CD4-positive, alpha-beta T cell treated with Interleukin-21 for 1 hour (primary cell): ENCODE measurements around the gene SPG7.
A peak's percentile ranks its signal among the peaks of the same experiment; 100 is the strongest.

ENCODE experiments used
- DNase-seq: peaks from one replicate; pipeline ENCODE4 v3.0.0-alpha.2; 2020

The SPG7 gene

DNA sequence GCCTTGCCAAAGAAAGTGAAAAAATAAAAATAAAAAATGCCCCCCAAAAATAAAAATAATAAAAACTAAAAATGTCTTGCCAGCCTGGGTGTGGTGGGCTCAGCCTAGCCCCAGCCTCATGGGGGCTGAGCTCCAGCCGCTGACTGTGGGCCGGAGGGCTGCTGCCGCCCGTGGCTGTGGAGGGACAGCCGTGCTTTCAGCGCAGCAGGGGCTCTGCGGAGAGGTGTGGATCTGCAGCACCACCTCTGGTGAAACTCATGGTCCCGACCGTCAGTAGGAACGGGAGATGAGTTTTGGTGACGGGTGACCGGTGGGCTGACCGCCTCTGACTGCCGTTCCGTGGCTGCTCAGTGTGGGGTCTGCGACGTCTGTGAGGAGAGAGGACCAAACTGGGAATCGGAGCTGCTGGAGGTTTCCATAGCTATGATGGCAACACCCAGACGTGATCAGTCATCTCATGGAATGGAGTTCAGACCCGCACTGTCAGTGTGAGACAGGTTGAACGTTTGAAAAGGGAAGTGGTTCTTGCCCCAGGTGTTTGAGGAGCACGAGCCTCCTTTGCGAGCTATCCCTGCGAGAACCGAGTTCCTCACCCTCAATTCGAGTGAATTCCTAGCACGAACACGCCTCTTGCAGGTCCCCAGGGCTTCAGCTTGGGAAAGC, 40.3 kb downstream of the SPG7 start:
- DNase-seq = no peak

DNA sequence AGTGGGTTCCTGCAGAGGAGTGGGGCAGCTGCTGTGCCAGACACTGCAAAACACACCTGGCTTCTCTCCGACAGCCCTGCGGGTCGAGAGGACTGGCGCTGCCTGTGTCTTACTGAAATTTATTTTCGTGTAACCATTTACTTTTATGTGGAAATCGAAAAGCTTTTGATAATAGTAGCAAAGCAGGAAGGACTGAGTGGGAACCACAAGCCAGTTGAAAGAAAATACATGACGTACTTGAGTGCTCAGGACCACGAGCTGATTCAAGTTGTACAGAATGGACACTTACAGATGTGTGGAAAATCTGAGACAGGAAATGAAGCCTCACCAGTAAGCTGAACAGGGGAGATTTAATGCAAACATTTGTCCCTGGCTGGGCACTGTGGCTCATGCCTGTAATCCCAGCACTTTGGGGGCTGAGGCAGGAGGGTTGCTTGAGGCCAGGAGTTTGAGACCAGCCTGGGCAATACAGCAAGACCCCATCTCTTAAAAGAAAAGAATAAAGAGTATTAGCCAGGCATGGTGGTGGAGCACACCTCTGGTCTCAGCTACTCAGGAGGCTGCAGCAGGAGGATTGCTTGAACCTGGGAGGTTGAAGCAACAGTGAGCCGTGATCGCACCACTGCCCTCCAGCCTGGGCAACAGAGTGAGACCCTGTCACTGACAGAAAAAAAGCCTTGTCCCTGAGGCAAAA, 41.0 kb downstream of the SPG7 start:
- peak; percentile 25 for DNase-seq

DNA sequence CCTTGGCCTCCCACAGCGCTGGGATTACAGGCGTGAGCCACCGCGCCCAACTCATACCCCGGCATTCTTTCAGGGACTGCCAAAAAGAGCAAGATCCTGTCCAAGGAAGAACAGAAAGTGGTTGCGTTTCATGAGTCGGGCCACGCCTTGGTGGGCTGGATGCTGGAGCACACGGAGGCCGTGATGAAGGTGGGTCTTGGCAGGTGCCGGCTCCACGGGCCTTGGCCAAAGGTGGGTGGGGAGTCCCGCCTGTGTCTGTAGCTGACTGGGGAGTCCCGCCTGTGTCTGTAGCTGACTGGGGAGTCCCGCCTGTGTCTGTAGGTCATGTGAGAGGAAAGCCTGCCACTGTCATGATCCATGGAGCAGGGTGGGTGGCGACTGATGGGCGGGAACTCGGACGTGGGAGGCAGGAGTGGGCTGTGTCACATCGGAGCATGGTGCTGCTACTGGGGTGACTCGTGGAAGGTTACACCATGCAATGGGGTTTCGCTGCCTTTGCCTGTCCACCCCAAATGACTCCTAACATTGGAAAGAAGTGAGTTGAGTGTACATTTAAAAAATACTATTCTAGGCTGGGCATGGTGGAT, 42.3 kb downstream of the SPG7 start:
- DNase-seq = no peak

DNA sequence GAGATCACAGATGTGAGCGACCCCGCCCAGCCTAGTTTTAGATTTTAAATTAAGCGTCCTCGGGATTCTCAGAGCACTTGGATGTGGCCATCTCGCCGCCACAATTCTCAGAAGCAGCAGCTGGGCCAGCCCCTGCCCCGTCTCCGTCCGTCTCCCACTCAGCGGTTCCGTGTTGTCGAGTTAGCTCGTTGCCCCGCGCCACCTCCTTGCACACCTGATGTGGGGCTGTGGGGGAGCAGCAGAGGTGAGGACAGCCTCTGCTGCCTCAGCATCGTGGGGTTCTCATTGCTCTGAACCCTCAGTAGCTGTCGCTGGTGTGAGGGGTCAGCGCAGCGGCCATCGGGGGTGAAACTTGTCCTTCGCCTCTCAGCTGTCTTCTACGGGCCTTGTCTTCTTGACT, 44.1 kb downstream of the SPG7 start:
- no peak for DNase-seq

DNA sequence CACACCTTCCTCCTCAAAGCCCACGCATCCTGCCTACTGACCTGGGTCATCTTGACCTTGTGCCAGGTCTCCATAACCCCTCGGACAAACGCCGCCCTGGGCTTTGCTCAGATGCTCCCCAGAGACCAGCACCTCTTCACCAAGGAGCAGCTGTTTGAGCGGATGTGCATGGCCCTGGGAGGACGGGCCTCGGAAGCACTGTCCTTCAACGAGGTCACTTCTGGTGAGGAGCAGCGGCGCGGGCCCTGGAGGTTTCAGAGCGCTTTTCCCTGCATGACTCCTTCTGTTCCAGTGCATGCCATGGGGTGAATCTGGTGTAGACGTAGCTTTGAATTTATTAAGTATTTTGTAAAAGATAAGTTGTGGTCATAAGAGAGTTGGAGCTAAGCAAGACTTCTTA, 44.7 kb downstream of the SPG7 start:
- DNase-seq = no peak

GRCh38 chr16:89553733-89554132, 45.5 kb downstream of the SPG7 start:
- DNase-seq = no peak

- no peak for DNase-seq
These were observed 46.1 kb downstream of the SPG7 start for GRCh38 chr16:89554343-89554742.

DNA sequence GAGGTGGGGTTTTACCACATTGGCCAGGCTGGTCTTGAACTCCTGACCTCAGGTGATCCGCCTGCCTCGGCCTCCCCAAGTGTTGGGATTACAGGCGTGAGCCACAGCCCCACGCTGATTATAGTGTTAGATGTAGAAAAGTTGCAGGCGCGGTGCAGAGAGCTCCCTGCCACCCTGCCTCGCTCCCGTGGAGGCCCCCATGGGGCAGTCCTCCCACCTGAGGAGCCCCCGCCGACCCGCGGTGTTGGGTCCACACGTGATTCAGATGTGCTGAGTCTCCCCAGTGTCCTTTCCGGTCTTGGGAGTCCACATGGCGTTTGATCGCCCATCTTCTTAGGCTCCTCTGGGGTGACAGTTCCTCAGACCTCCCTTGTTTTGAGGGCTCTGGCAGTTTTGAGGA, 47.1 kb downstream of the SPG7 start:
- no peak for DNase-seq

DNA sequence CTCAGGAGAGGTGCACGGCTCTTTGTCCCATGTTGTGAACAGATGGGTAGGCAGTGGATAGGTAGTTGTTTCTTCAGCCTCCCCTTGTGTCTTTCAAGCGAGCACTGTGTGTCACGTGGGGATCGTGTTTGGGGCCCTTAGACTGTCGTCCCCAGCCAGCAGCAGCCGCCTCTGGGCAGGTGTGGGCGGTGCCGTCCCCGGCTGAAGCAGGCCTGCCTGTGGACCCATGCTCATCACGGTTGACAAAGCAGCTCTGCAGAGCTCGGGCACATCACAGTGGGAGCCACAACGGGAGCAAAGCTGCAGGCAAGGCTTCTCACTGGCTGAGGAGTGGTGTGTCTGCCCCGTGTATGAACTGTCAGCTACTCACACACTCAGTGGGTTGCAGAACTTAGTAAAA, 47.6 kb downstream of the SPG7 start:
- DNase-seq = no peak

DNA sequence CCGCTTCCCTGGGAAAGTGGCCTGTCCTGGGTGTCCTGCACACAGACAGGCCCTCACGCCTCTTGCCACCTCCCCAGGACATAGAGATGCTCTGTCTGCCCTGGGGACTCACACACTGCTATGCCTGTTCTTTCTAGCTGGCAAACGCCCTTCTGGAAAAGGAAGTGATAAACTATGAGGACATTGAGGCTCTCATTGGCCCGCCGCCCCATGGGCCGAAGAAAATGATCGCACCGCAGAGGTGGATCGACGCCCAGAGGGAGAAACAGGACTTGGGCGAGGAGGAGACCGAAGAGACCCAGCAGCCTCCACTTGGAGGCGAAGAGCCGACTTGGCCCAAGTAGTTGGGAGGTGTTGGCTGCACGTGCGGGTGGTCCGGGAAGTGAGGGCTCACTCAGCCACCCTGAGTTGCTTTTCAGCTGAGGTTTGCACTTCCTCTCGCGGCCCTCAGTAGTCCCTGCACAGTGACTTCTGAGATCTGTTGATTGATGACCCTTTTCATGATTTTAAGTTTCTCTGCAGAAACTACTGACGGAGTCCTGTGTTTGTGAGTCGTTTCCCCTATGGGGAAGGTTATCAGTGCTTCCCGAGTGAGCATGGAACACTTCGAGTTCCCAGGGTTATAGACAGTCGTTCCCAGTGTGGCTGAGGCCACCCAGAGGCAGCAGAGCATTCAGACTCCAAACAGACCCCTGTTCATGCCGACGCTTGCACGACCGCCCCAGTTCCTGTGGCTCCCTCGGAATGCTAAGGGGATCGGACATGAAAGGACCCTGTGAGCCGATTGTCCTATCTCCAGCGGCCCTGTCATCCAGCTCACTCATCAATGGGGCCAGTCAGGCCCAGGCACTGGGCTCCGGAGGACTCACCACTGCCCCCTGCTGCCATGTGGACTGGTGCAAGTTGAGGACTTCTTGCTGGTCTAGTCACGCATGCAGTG, 48.8 kb downstream of the SPG7 start:
- DNase-seq = peak; percentile 82

GRCh38 chr16:89557690-89558490, 49.7 kb downstream of the SPG7 start:
- DNase-seq = no peak

GRCh38 chr16:89560378-89561141, 52.4 kb downstream of the SPG7 start, which contains the start of gene RPL13:
RPL13 (plus strand) TSS chr16:89560682; CDS start chr16:89560960, 278 bp downstream.
- DNase-seq = peak; percentile 95

GRCh38 chr16:89561142-89561883, 53.1 kb downstream of the SPG7 start:
- DNase-seq = peak; percentile 12

- DNase-seq = no peak
These were observed 53.8 kb downstream of the SPG7 start for GRCh38 chr16:89561884-89562599.

DNA sequence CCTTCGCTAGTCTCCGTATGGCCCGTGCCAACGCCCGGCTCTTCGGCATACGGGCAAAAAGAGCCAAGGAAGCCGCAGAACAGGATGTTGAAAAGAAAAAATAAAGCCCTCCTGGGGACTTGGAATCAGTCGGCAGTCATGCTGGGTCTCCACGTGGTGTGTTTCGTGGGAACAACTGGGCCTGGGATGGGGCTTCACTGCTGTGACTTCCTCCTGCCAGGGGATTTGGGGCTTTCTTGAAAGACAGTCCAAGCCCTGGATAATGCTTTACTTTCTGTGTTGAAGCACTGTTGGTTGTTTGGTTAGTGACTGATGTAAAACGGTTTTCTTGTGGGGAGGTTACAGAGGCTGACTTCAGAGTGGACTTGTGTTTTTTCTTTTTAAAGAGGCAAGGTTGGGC, 54.7 kb downstream of the SPG7 start:
- no peak for DNase-seq

DNA sequence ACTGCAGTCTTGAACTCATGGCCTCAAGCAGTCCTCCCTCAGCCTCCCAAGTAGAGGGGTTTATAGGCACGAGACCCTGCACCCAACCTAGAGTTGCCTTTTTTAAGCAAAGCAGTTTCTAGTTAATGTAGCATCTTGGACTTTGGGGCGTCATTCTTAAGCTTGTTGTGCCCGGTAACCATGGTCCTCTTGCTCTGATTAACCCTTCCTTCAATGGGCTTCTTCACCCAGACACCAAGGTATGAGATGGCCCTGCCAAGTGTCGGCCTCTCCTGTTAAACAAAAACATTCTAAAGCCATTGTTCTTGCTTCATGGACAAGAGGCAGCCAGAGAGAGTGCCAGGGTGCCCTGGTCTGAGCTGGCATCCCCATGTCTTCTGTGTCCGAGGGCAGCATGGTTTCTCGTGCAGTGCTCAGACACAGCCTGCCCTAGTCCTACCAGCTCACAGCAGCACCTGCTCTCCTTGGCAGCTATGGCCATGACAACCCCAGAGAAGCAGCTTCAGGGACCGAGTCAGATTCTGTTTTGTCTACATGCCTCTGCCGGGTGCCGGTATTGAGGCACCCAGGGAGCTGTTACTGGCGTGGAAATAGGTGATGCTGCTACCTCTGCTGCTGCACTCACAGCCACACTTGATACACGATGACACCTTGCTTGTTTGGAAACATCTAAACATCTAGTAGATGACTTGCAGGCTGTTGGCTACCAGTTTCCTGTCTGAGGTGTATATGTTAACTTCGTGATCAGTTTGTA, 55.6 kb downstream of the SPG7 start:
- DNase-seq = no peak

DNA sequence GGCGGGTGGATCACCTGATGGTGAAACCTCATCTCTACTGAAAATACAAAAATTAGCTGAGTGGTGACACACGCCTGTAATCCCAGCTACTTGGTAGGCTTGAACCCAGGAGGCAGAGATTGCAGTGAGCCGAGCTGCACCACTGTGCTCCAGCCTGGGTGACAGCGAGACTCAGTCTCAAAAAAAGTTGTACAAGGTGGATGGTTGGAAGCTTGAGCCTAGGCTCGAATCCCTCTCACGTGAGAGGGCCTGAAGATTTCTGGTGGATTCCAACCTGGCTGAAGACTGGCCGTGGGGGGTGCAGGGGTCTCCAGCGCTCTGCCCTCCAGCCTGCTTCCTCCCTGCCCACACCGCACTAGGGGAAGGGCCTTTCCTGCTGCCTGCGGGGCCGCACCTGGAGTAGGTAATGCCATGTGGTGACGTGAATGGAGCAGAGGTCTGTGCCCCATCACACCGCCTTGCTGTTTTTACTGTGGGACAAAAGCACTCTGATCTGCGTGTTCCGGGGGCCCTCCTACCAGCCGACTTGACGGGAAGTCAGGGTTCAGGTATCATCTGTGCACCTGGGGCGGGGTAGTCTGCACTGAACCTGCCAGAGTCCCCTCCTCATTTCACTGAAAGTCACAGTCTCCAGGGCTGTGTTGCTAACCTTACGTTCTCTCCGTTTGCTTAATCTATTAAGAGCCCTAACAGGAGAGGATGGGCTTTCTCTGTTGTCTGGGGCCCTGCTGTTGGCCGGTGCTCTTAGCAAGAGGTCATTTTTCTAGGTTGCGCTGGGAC, 56.5 kb downstream of the SPG7 start:
- no peak for DNase-seq

GRCh38 chr16:89565256-89565505, 57.0 kb downstream of the SPG7 start:
- DNase-seq = no peak
